Stimulated activated CD4-positive, alpha-beta T cell treated with anti-CD3 and anti-CD28 coated beads, Interleukin-4, amount 100 ng/mL, for 48 hours (primary cell): ENCODE measurements around the gene GNAO1.
"Not testable (repeated sequence)": the region's sequence is repeated elsewhere in the genome, so short reads cannot be mapped to it uniquely, and the experiment has no call there.

Experiments
- DNase-seq, 2 donors: peaks; one replicate each; pipeline ENCODE4 v3.0.0-alpha.2; 2020; ENCODE audit warnings: low read depth in 2 of 2

The GNAO1 gene

DNA sequence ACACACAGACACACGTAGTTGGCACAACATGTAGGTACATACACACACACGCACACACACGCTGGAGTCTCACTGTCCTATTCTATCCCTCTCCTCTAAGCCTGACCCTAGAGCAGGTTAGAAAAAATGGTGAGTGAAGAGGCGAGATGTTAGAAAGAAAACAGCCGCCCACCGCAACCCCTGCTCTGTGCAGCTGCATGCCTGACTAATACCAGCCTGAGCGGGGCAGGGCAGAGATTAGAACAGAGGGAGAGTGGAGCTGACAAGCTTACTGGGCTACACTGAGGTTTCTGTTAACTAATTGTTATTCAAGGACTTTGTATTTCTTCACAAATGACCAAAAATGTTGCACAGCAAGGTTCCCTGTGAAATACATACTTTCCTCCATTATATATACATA is 174.3 kb downstream of the GNAO1 start:
- DNase-seq, result no peak

DNA sequence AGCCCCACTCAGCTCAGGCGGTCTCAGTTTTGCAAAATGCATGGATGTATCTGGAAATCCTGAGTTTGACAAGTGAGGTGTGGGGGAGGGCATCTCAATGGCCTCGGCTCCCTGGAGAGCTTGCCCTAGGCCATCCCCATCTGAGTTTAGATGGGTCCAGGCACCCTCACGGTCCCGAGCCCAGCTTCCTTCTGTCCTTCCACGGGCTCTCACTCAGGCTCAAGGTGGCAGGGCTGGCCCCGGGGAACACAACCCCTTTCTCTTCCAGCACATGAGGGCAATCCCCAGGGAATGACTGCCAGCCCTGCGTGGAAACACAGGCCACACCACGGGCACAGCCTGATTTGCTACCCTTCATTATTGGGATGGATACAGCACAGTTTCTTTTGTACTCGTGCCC is 175.7 kb downstream of the GNAO1 start:
- DNase-seq, result no peak

DNA sequence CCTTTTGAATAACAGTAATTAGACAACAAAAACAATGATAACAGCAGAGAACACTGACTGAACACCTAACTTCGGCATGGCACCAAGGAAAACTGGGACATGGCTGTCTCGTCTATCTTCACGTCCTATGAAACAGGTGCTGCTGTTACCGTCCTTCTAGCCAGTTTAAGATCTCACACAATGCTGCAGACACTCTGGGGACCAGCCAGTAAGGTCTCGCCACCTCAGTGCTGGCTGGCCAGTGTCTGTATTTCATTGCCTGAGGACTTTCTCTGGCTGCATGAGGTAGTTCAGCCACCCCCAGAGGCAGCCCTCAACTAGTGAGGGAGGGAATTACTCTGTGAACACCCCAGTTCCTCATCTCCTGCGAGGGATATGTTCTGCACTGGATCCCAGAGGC is 176.5 kb downstream of the GNAO1 start:
- DNase-seq, result no peak

DNA sequence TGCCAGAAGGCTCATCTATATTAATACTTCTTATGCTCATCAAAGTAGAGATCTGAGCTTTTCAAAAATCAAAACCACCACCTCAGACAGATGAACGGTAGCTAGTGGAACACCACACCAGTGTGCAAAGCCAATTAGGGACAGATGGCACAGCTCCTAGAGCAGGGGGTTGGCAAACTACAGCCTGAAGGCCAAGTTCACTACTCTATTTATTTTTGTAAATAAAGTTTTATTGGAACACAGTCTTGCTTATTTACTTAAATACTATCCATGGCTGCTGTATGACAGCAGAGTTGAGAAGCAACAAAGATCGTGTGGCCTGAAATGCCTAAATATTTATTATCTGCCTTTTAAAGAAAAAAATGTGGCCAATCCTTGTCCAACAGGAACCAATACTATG is 177.3 kb downstream of the GNAO1 start:
- no peak for DNase-seq

DNA sequence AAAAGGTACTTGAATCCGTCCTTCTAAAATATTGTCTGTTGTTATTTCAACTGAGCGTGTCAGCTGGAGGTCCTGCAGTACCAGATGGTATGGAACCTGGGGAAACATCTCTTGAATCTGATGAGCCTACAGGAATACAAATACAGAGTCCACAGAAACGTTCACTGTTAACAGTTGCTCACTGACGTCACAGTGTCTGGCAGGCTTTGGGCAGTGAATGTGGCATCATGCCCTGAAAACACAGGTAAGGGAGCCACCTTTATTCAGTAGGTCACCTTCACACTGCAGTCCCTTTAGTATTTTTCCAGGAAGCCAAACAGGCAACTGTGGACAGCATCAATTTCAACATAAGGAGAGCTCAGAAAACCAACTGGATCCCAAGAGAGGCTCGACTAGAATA is 177.9 kb downstream of the GNAO1 start:
- DNase-seq, result no peak

DNA sequence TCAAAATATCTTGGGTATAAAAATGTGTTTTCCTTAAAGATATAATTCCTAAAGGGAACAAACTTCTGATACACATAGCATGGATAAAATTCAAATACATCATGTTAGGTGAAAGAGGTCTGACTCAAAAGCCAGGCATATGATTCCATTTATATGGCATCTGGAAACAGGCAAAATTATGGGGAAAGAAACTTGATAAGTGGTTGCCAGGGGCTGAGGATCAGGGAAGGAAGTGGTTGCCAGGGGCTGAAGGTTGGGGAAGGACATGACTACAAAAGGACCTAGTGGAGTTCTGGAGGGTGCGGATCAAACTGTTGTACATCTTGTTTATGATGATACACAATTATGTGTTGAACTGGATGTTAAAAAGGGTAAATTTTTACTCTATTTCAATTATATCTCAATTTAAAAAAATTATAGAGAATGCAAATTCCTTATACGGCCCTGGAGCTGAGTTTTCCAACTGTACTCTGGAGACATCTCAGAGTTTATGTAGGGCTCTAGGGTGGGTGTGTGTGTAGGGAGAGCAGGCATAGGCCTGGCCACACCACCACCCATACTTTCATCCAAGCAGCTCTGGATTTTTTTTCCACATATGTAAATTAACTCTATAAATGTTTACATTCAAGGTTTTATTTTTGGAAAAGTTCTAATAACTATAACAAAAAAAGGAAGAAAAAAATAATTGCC is 179.0 kb downstream of the GNAO1 start:
- no peak for DNase-seq

DNA sequence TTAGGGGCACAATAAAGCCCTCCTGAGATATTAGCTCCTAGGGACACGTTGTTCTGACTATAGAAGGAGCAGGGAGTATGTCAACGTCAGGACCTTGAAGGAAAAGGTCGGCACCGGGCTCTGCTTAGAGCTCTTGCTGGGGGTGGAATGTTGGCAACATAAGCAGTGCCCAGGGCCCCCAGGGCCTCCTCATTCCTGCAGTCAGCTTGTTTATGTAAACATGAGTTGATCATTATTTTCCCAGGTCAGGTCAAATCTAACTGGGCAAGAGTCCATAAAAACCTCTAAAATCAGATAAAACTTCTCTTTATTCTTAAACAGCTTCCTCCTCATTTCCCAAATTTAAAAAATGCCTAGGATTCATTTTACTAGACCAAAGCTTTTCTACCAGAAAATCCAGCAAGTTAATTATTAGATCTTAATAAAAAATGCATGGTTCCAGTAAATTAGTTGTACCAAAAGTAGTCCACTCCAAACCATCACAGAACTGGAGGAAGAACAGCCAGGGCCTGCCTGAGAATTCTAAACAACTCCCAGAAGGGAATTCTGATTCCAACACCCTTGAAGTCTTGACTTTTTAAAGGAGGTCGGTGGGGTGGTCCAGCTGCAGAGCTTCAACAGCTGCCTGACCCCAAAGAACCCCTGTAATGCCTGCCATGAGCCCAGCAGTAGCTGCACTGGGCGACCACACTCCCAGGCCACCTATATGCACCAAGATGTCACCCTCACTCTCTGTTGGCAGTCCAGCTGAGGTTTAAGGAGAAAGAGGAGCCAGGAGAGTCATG is 179.8 kb downstream of the GNAO1 start:
- DNase-seq, result no peak

DNA sequence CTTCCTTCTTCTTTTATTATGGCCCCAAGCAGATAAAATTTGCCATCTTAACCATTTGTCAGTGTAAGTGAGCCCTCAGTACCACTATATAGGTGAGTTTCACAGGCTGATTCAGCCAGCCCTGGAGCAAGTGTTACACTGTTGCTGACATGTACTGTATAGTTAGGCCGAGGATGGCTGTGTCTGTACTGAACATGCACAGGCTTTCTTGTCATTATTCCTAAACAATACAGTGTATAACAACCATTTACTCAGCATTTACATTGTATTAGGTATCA is 180.3 kb downstream of the GNAO1 start:
- DNase-seq, result no peak

DNA sequence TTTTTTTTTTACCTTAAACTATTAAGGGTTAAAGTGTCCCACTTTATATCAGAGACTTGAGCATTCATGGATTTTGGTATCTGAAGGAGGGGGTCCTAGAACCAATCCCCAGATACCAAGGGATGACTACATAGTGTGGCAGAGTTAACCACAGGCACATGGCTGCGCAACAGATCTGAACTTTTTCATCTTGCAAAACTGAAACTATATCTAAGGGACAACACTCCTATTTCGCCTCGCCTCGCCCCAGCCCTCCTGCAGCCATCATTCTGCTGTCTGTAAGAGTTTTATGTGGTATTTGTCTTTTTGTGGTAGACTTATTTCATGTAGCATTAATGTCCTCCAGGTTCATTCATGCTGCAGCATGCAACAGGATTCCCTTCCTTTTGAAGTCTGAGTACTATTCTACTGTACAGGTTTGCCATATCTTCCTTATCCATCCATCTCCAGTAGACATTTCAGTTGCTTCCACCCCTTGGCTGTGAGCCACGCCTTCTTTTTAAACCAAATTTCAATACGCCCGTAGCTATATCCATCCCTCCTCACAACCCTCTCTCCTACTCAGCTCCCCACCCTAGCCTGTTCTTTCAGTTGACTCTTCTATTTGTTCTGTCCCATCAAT is 180.8 kb downstream of the GNAO1 start:
- no peak for DNase-seq

DNA sequence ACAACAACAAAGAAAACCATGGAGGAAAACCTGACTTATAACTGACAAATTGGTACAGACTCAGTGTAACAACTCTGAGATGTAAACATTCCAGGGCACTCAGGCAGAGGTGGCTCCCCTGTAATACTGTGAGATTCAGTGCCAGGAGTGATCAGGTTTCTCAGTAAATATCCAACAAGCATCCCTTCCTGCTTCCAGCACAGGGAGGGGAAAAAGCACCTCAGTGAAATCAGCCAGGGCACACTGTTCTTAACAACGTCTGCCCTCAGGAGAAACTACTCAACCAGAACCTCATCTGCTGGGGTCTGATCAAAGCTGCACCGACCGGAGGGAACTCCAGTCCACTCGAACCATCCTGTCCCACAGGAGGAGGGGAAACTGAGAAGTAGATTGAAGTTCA is 181.7 kb downstream of the GNAO1 start:
- no peak for DNase-seq

DNA sequence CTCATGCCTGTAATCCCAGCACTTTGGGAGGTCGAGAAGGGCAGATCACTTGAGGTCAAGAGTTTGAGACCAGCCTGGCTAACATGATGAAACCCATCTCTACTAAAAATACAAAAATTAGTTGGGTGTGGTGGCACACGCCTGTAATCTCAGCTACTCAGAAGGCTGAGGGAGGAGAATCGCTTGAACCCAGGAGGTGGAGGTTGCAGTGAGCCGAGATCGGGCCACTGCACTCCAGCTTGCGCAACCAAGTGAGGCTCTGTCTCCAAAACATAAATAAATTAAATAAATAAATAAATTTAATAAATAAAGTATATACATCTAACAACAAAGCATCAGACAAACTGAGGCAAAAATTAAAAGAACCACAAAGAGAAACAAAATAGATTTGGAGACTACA is 184.5 kb downstream of the GNAO1 start:
- not testable (repeated sequence) for DNase-seq

DNA sequence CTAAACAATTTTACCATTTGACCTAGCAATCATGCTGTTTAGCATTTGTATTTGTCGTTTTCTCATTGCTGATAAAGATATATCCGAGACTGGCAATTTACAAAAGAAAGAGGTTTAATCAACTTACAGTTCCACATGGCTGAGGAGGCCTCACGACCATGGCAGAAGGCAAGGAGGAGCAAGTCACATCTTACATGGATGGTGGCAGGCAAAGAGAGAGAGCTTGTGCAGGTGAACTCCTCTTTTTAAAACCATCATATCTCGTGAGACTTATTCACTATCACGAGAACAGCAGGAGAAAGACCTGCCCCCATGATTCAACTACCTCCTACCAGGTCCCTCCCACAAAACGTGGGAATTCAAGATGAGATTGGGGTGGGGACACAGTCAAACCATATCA is 187.8 kb downstream of the GNAO1 start:
- DNase-seq, result not testable (repeated sequence)

DNA sequence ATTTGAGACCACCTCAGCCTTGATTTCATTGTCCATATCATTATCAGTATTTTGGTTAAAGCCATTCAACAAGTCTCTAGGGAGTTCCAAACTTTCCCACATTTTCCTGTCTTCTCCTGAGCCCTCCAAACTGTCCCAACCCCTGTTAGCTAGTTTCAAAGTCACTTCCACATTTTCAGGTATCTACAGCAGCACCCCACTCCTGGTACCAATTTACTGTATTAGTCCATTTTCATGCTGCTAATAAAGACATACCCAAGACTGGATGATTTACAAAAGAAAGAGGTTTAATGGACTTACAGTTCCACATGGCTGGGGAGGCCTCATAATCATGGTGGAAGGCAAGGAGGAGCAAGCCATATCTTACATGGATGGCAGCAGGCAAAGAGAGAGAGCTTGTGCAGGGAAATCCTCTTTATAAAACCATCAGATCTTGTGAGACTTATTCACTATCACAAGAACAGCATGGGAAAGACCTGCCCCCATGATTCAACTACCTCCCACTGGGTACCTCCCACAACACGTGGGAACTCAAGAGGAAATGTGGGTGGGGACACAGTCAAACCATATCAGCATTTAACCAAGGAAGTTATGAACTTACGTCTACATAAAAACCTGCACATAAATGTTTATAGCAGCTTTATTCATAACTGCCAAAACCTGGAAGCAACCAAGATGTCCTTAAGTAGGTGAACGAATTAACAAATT is 189.6 kb downstream of the GNAO1 start:
- not testable (repeated sequence) for DNase-seq

DNA sequence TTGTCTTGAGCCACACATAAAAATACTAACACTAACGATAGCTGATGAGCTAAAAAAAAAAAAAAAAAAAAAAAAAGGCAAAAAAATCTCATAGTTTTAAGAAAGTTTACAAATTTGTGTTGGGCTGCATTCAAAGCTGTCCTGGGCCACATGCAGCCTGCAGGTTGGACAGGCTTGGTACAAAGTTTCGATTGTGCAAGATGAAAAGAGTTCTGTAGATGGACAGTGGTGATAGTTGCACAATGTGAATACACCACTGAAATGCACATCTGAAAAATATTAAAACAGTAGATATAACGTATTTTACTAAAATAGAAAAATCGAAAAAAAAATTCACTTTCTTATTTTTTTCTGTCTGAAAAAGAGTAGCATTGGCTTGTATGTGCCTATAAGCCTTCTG is 191.2 kb downstream of the GNAO1 start:
- DNase-seq, result no peak

DNA sequence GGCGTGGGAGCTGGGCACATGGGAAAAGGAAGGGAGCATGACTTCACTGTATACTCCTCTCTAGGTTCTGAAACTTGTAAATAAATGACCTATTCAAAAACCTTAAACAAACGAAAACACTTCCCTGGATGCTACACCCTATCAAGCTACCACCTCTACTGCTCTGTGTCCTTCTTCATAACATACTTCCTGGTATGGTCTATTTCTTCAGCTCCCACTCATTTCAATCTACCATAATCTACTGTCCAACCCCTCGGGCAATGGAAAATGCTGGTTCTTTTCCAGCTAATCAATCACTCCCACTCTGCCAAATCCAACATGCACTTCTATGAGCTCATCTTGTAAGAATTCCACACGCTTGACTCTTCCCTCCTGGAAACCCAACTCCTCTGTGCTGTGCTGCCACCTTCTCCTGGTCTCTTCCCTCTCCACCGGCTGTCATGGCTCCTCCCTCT is 191.6 kb downstream of the GNAO1 start:
- DNase-seq, result no peak

DNA sequence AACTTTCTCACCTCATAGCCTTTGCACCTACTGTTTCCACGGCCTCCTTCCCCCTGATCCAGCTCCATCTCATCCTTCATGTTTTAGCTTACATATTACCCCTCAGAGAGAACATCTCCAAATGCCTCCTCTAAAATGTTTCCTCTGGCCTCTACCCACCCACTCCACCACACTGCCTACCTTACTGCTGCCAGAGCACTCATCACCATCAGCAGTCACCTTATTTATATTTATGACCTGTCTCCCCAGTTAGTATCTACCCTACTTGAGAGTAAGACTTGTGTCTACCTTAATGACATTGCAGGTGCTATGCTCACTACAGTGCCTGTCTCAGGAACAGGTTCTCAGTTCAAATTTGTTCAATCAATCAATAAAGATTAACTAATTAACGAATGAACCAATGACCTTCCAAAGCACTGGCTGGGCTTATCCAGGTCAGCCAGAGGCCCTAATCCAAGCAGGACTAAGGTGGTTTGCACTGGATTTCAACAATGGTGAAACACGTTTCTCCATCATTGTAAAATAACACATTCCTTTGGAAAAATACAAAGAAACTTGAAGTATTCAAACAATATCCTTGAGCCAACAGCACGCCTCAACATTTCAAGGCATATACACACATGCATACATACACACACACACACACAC is 192.9 kb downstream of the GNAO1 start:
- no peak for DNase-seq

DNA sequence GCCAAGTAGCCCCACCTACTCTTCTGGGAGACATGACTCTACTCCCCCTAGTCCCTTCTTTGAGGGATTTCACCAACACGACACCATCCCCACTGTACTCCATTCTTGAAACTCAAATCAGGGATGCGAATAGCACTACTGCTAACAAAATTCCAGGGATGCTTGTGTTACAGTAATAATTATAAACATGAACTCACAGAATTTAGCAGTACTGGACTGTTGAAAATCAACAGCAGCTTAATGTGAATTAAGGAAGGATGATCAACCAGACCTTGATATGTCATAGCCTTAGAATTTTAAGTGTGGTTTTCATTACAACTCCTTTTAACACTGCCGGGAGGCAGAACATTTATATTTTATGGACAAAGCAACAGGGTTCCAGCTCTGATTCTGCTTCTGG is 196.1 kb downstream of the GNAO1 start:
- no peak for DNase-seq

DNA sequence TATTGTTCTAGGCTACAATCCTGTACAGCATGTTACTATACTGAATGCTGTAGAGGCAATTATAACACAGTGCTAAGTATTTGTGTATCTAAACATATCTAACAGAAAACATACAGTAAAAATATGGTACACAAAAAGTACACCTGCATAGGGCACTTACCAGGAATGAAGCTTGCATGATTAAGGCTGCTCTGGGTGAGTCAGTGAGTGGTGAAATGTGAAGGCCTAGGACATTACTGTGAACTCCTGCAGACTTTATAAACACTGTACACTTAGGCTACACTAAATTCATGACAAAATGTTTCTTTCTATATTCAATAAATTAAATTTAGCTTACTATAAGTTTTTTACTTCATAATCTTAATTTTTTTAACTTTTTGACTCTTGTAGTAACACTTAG is 196.9 kb downstream of the GNAO1 start:
- no peak for DNase-seq

DNA sequence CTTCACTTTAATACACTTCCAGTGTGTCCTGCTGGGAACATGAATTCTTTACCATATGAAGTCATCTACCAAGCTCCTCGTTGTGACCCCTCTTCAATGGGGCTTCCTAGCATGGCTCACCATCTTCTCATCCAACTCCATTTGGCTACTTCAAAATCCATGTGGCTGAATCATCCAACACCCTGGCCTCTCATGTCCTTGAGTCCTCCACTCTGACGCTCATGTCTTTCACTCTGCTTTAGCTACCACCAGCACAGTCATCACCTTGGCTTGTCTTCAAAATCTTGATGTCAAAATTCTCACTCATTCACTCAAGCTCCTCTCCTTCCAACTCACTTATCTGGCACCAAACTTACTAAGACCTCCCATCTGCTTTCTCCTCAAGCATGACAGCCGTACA is 198.3 kb downstream of the GNAO1 start:
- no peak for DNase-seq

DNA sequence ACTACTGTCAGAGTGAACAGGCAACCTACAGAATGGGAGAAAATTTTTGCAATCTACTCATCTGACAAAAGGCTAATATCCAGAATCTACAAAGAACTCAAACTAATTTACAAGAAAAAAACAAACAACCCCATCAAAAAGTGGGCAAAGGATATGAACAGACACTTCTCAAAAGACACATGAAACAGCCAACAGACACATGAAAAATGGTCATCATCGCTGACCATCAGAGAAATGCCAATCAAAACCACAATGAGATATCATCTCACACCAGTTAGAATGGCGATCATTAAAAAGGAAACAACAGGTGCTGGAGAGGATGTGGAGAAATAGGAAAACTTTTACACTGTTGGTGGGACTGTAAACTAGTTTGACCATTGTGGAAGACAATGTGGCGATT is 205.4 kb downstream of the GNAO1 start:
- not testable (repeated sequence) for DNase-seq

DNA sequence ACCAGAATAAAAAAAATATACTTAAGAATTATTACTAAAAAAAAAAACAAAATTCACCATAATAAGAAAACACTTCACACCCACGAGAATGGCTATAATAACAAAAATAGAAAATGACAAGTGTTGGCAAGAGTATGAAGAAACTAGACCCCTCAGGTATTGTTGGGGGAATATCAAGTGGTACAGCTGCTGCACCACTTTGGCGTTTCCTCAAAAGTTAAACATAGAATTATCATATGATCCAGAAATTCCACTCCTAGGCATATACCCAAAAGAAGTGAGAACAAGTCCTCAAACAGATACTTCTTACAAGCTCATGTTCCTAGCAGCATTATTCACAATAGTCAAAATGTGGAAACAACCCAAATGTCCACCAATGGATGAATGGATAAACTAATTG is 207.8 kb downstream of the GNAO1 start:
- no peak for DNase-seq

DNA sequence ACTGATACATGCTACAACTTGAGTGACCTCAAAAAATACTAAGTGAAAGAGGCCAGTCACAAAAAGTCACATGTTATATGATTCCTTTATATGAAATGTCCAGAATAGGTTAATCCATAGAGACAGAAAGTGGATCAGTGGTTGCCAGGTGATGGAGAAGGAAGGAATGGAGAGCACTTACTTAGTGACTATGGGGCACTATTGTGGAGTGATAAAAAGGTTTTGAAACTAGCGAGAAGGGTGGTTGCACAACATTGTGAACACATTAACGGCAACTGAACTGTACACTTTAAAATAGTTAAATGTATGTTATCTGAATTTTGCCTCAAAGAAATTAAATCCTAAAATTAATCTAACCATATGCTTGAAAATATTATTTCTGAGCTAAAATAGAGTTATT is 208.2 kb downstream of the GNAO1 start:
- no peak for DNase-seq
